Activated gamma-delta T cell treated with Interleukin-2 at 50 U/mL for 16 hours (primary cell): ENCODE measurements around the gene EPHA3.
"Not testable (repeated sequence)": the region's sequence is repeated elsewhere in the genome, so short reads cannot be mapped to it uniquely, and the experiment has no call there.

ENCODE experiments used
- DNase-seq: peaks from one replicate; pipeline ENCODE4 v3.0.0-alpha.2; 2020

Gene EPHA3

DNA sequence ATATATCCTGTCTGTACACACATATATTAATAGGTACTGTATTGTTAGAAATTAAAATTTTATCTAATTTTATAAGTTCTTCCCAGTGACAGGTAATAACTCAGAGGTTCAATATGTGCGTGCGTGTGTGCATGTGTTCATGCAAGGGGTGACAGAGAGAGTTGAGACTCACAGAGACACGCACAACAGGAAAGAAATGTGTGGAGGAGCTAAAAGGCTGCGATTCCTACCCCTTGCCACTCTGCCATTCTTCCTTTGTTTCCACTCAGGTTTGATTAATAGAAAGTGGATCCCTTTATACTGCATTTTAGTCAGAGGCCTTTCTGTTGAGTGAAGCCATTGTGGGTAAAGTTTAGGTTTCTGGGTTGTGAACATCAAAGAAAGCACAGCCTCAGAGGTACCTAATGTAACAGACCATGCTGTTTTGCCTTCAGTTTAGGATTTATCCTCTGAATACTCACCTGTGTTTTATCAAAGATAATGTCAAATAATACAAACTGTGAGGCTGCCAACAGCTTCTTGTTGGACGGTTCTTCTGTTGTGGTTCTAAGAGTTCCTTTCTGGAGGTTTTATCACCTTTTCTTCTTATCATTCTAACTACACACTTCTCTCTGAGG, 182.3 kb downstream of the EPHA3 start:
- DNase-seq = no peak

GRCh38 chr3:89297199-89297598, 189.8 kb downstream of the EPHA3 start:
- no peak for DNase-seq

DNA sequence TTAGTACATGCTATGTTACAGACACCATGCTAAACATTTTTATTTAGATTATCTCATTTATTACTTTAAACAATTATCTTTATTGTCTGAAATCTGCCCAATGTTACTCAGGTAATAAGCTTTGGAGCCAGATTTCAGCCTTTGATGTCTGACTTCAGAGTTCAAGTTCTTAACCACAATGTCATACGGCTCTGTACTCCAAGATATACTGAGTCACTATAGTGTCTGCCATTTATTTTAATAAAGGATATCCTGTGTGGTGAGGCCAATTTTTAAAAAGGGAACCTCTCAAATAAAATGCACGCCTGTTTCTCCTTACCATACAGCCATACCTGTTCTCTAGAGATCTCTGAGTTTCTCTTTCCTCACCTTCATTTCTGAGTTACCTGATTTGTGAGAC, 193.1 kb downstream of the EPHA3 start:
- no peak for DNase-seq

DNA sequence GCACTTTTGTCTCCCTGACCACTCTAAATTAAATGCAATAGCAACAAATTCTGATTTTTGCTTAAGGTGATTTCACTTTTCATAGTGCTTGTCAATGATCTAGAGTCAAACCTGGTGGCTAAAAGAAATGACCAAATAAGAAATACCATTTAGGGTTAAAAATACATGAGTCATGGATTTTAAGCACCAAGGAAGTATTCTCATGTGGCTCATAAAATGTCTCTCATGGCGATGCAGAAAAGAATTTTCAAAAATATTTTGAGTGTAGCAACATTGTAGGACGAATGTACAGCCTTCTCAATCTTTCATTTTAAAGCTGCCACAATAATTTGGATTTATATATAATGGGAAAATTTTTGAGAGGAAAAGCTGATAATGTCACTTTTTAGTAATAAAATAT, 193.6 kb downstream of the EPHA3 start:
- no peak for DNase-seq

- DNase-seq = no peak
Measured at GRCh38 chr3:89303701-89304100, 196.3 kb downstream of the EPHA3 start.

DNA sequence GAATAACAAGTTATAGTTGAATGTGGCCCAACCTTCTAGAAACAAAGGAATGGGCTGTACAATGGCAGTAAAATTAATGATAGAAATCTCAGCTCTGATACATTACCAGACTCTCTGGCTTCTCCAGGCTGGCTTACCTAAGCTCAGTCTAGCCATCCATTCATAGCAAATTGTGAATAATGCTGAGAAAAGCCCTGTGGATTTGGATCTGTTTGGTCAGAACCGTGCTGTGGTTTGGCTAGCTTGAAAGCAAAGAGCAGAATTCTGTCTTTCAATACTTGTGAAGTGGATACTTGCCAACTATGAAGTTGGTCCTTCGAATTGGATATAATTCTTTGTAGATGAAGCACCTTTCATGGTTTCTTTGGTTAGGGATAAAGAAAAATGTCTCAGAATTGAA, 199.1 kb downstream of the EPHA3 start:
- DNase-seq = no peak

DNA sequence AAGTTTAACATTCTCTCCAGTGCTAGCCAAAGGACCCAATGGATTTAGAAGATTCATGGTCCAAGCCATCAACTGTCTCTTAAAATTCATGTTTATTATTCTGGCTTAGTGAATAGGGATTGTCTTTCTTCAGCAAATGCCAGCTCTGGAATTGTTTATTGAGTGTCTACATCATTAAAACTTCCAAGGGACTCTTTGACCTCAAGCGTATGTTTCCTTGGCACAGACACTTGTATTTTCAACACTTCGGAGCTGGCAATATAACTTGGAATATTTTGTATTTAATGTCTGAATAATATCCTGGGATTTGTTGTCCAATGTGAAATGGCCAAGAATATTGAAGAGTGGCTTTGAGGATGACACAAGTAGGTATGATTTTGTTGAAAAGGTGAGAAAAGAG, 204.2 kb downstream of the EPHA3 start:
- DNase-seq = no peak

GRCh38 chr3:89312141-89312540, 204.7 kb downstream of the EPHA3 start:
- no peak for DNase-seq

GRCh38 chr3:89314454-89315098, 207.2 kb downstream of the EPHA3 start:
- no peak for DNase-seq

GRCh38 chr3:89315750-89316470, 208.5 kb downstream of the EPHA3 start:
- DNase-seq = no peak

- DNase-seq = no peak
Measured at GRCh38 chr3:89320186-89320585, 212.8 kb downstream of the EPHA3 start.

DNA sequence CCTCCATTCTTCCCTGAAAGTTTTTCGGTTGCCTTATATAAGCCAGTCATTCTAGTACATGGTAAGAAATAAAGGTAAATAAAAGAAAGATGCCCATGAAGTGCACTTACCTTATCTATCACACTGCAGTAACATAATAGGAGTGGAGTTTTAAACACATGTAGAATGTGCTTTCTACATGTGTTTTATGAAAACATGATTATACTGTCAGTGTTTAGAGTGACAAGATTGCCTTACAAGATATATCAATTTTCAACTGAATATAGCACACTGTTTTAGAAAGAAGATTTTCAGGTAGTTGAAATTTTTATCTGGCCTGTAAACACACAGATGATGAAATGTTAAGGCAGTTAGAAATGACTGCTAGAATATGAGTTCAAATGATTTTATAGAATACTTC, 219.6 kb downstream of the EPHA3 start:
- no peak for DNase-seq

DNA sequence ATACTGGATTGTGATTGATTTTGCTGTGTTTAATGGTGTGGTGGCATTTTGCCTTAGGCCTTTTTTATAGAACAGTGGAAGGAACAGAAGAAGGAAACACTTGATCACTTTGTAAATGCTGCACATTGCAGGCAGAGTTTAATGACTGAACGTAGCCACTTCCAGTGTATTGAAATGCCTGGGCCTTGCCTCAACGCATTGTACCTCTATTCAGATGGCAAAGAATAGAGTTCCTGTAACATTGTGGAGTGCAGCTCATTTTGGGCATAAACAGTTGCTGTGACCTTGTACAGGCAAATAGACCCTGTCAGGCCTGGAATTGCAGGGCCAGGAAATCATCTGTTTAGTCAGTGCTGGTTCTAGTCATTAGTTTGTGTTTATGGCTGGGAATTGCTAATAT, 225.0 kb downstream of the EPHA3 start:
- no peak for DNase-seq

- DNase-seq = no peak
Measured at GRCh38 chr3:89332793-89333192, 225.4 kb downstream of the EPHA3 start.

- DNase-seq = no peak
Measured at GRCh38 chr3:89335693-89336092, 228.3 kb downstream of the EPHA3 start.

DNA sequence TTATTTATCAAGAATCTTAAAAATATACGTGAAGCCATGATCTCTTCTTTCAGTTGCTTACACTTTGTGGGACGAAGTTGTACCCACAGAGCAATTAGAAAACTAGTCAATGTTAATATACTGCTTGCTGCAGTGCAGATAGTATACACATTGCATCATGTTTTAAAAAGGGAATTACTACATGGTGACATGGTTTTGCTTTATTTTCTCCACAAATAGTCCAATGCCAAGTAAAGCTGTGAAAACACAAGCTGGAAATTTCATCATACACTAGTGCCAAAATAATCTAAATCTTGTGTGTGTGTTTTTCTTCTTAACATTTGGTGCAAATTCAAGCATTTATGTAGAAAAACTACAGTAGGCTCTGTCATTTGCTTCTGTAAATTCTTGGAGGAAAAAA, 233.0 kb downstream of the EPHA3 start:
- no peak for DNase-seq

GRCh38 chr3:89344076-89344475, 236.7 kb downstream of the EPHA3 start:
- no peak for DNase-seq

DNA sequence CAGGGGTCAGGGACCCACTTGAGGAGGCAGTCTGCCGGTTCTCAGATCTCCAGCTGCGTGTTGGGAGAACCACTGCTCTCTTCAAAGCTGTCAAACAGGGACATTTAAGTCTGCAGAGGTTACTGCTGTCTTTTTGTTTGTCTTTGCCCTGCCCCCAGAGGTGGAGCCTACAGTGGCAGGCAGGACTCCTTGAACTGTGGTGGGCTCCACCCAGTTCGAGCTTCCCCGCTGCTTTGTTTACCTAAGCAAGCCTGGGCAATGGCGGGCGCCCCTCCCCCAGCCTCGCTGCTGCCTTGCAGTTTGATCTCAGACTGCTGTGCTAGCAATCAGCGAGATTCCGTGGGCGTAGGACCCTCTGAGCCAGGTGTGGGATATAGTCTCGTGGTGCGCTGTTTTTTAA, 243.5 kb downstream of the EPHA3 start:
- DNase-seq = not testable (repeated sequence)

DNA sequence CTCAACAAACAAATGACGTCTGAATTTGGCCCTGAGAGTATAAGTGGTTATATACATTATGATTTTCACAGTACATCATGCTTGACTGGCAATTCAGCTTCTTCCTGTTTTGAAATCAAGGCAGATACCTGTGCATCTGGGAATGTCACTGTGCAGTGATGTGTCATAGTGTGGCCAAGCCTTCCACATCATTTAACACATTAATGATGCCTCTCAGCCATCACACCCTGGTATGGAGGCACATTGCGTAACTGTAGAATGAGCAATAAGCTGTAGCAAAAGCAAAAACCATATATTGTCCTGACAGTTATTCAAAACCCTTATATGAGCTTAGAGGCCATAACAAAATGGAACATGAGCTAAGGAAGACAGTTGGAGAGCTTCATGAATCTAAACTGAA, 246.0 kb downstream of the EPHA3 start:
- no peak for DNase-seq

- no peak for DNase-seq
Measured at GRCh38 chr3:89358281-89358680, 250.9 kb downstream of the EPHA3 start.

DNA sequence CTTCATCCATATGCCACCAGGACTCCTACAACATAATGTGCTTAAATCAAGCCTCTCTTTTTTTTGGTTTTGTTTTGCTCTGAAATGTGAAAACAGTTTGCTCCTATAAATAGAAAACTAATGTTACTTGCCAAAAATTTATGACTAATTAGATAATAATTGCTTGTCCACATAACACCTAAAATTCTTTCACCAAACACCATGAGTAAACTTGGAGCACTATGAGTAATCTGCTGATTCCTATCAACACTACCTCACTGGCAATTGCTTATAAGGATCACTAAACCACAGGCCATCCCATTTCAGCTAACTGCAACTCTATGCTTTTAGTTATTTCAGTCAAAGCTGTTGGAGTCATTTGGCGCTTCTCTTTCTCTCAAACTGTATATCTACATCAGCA, 252.7 kb downstream of the EPHA3 start:
- no peak for DNase-seq

- DNase-seq = no peak
Measured at GRCh38 chr3:89362496-89362895, 255.1 kb downstream of the EPHA3 start.

DNA sequence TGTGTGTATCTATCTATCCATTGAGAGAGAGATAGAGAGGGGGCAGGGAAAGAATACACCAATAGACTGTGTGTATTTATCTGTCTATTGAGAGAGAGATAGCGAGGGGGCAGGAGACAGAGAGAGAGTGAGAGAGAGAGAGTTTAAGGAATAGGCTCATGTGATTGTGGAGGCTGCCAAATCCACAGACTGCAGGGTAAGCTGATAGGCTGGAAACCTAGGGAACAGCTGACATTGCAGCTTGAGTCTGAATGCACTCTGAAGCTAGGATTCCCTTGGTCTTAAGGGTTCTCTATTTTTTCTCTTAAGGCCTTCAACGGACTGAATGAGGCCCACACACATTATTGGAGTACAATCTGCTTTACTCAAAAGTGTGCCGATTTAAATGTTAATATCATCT, 255.8 kb downstream of the EPHA3 start:
- no peak for DNase-seq

DNA sequence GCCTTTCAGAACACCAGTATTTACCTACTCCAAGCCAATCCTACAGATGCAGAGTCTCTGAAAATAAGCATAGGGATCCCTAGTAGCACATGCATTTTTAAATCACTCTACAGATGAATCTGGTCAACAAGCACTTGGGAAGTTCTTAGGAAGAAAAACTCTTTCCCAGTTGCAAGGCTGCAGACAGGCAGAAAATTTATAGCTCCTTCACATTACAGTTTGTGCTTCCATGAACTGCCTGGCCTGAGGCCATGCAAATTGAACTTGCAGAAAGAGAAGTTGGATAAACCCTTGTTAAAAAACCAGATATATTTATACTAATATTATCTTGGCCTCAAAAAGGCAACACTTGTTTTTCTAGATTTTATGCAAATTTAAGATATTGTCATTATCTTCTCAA, 256.9 kb downstream of the EPHA3 start:
- DNase-seq = no peak

- DNase-seq = no peak
Measured at GRCh38 chr3:89367166-89367565, 259.7 kb downstream of the EPHA3 start.
